MV-4-11 (cell line): ENCODE data around the gene CCDC24.

ENCODE experiments used
- DNase-seq: peaks from one replicate; lab custom pipeline; 2025; lab: John Stamatoyannopoulos, UW

Gene CCDC24

DNA sequence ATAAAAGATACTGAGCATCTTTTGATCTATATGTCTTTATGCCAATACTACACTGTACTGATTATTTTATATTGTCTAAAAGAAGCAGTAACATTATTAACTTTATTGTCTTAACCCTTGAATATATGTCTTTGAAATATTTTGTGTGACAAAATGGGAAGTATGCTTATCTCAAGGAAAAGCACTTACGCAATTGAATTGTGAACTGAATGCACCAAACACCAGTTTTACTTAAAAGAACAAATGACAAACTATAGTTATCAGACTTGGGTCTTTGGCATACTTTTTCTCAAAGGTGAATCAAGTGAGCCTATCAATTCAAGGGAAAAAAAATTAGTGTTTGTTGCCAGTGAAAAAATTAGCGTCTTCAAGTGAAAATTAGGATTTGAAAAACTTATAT is 49.0 kb downstream of the CCDC24 start:
- peak; percentile 18 for DNase-seq

DNA sequence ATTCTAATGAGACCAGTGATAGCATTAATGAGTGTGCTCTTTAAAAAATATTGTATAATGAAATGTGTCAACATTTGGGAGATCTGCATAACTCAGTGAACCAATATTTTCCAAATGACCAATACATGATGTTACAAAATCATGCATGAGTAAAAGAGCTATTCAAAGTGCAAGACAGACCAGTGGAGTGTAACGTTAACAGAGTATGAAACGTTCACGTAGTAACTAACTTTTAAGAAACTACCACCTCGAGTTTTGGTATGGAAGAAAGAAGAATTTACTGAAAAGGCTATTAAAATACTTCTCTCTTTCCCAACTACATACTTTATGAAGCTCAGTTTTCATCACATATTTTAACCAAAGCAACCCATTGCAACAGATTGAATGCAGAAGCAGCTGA is 49.4 kb downstream of the CCDC24 start:
- no peak for DNase-seq

DNA sequence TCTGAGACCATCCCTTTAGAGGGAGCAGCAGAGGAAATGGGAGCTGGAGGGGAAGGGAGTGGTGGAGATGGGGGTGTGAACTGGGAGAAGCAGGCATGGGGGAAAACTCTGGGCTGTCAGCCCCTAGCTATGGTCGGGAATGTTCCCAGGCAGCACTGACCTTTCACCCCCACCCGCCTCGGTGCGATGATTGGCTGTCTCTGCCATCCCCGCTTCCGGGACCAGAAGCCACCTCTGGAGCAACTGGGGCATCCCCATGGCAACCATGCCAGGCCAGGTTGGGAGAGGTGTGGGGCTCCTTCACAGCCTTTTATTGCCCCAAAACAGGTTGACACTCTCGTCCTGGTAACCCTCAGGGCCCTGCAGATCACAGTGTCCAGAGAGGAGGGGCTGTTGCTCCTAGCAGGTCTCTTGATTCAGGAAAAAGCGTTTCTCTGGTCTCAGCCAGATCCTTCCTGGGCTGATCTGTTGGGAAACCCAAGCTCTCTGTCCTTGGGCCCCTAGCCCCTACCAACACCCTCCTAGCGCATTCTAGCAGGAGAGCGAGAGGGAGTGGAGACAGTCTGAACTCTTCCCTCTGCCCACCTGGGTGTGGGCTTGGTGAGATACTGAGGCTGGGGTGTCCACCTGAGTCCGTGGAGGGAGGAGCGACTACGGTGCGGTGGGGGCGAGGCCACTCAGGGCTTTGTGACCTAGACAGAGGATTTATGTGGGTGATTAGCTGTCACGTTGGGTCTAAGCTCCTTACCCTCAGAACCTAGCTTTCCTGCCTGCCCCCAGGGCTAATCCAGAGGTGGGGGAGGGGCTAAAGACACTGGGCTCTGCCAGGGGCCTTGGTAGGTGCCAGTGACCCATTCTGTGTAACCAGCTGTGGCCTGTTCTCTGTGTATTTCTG is 52.0 kb downstream of the CCDC24 start:
- DNase-seq, result no peak

DNA sequence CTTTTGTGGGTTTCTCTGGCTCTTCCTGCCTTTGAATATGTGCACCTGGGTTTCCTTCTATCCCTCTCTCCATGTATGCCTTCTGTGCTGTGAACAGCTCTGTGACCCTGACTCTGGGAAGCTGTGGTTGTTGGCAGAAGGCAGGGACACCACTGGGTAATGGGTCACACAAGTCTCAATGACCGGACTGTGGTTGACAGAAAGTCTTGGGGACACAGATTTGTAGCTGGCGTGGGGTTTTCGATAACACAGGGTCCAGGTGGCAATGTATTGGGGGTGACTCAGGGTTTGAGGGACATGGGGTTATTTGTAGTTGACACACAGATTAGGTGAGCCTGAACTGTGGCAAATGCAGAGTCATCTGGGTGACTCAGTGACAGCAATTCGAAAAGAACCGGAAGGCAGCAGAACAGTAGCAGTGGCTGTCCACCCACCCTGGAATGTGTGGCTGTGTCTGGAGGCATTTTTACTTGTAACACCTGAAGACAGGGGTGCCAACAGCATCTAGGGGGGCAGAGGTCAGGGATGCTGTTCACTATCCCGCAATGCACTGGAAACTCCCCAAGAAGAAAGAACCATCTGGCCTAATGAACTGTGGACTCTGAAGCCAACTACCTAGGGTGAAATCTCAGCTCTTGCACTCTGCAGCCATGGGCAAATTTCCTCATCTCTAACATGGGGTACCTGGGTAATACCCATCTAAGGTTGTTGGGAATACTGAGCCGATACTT is 52.8 kb downstream of the CCDC24 start:
- DNase-seq, result no peak

DNA sequence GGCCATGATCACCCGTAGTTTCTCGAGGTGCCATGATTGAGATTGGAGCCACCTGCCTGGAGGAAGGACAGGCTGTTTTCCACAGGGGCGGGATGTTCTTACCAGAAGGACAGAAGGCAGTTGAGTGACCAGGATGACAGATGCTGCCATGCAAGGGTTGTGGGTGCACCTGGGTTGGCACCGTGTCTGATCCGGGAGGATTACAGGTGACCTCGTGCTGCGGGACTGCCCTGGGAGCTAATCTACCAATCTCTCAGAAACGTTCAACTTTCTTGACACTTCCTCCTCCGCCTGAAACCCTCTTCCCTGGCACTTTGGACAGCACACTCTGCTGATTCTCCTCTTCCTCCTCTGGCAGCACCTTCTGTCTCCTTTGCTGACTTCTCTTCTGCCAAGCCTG is 53.7 kb downstream of the CCDC24 start:
- no peak for DNase-seq
